Astrocyte (in vitro differentiated cells and primary cell): ENCODE data around the gene C18orf32.

Source experiments
- CTCF ChIP-seq: IDR thresholded peaks from 2 replicates; pipeline ENCODE4 v1.5.1; 2011; ENCODE audit warnings: low read depth, mild to moderate bottlenecking, inconsistent platforms, low read length, moderate library complexity; ENCODE audit not compliant: insufficient read depth
- EZH2 ChIP-seq: IDR thresholded peaks from 2 replicates; pipeline ENCODE4 v1.6.1; 2012; ENCODE audit warnings: mild to moderate bottlenecking, low read length, inconsistent platforms; ENCODE audit not compliant: insufficient read depth

- no peak for TF ChIP-seq CTCF
- TF ChIP-seq EZH2 = no peak
These were observed 19.9 kb downstream of the C18orf32 start for GRCh38 chr18:49467019-49467563.
